HL-60 (cell line): ENCODE results near the gene CACYBP.

Source experiments
- DNase-seq, 2 experiments: peaks; one replicate each; pipeline ENCODE4 v3.0.0-alpha.2; 2010 to 2020; ENCODE audit warnings: low read depth in 1 of 2, low spot score in 1 of 2
- H3K27ac ChIP-seq: fragments of 250-450 bp; sonication (Bioruptor Pico); replicated peaks from 2 replicates; pipeline ENCODE4 v1.5.1; 2020; ENCODE audit warnings: mild to moderate bottlenecking, moderate library complexity
- H3K27me3 ChIP-seq: fragments of 250-450 bp; sonication (Bioruptor Pico); 2 replicates; pipeline ENCODE4 v1.5.1; 2021; ENCODE audit warnings: mild to moderate bottlenecking, moderate library complexity; ENCODE audit not compliant: insufficient read depth, poor library complexity, severe bottlenecking
- H3K4me3 ChIP-seq: replicated peaks from 2 replicates; pipeline ENCODE4 v1.5.1; 2011; ENCODE audit warnings: mild to moderate bottlenecking, control low read depth, low read length; ENCODE audit not compliant: insufficient read depth
- GABPA ChIP-seq: IDR thresholded peaks from 2 replicates; pipeline ENCODE4 v1.6.1; 2012; ENCODE audit warnings: low read depth
- POLR2AphosphoS5 ChIP-seq: IDR thresholded peaks from 2 replicates; pipeline ENCODE4 v1.6.1; 2012; ENCODE audit warnings: low read depth
- REST ChIP-seq: IDR thresholded peaks from 2 replicates; pipeline ENCODE4 v1.6.1; 2012; ENCODE audit warnings: low read depth; ENCODE audit not compliant: insufficient replicate concordance
- SPI1 ChIP-seq: IDR thresholded peaks from 2 replicates; pipeline ENCODE4 v1.6.1; 2012; ENCODE audit warnings: low read depth, mild to moderate bottlenecking, borderline replicate concordance
- TF ChIP-seq, protein P1 (sequence below): IDR thresholded peaks from one replicate; pipeline ENCODE4 v1.5.1; 2011; ENCODE audit warnings: low read length, control low read depth, inconsistent platforms; ENCODE audit not compliant: insufficient read depth

CACYBP gene

DNA sequence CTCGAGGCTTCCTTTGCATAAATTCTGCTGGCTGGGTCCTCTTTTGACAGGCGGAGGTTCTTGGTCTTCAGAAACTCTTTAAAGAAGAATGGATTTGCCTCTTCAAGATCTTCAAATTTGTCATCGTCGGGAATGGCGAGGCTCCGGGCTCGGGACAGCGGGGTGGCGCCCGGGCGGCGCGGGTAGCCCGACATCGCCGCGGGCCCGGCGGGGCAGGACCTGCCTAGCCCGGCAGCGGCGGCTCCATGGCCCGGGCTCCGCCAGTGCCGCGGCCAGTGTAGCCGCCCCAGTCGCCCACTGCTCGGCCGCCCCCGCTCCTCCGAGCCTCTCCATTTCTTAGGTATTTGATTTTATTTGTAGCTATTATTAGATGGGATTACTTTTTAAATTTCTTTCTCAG, 45.8 kb downstream of the CACYBP start:
- TF ChIP-seq, protein P1, sequence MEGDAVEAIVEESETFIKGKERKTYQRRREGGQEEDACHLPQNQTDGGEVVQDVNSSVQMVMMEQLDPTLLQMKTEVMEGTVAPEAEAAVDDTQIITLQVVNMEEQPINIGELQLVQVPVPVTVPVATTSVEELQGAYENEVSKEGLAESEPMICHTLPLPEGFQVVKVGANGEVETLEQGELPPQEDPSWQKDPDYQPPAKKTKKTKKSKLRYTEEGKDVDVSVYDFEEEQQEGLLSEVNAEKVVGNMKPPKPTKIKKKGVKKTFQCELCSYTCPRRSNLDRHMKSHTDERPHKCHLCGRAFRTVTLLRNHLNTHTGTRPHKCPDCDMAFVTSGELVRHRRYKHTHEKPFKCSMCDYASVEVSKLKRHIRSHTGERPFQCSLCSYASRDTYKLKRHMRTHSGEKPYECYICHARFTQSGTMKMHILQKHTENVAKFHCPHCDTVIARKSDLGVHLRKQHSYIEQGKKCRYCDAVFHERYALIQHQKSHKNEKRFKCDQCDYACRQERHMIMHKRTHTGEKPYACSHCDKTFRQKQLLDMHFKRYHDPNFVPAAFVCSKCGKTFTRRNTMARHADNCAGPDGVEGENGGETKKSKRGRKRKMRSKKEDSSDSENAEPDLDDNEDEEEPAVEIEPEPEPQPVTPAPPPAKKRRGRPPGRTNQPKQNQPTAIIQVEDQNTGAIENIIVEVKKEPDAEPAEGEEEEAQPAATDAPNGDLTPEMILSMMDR: no peak
- H3K27me3 ChIP-seq: no peaks in the 10 kb centered on the region
- H3K27ac ChIP-seq: no peak overlapping the region
- no peak overlapping the region for H3K4me3 ChIP-seq
- DNase-seq: no peak

DNA sequence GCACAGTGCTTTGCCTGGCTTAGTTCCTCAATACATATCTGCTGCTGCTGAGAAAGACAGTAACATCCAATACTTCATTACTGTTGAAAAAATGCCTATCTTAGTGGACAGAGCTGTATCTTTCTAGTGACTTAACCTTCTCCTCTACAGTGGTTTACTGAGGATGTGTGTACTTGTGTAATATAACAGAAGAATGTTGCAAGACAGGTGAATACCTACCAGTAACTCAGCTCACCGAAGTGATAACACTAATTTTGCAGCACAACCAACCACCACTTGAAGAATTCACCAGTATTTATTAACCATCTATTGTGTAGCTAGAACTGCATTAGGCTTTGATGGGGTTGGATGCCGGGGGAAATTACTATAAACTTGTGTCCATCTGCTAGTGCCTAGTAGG, 51.2 kb downstream of the CACYBP start:
- H3K4me3 ChIP-seq: no peak overlapping the region
- TF ChIP-seq, protein P1: no peak
- TF ChIP-seq SPI1: no peak
- TF ChIP-seq GABPA: no peak
- no peak for TF ChIP-seq REST
- no peak for TF ChIP-seq POLR2AphosphoS5
- H3K27ac ChIP-seq: no peak overlapping the region
- no peak for DNase-seq
- no peaks in the 10 kb centered on the region for H3K27me3 ChIP-seq

DNA sequence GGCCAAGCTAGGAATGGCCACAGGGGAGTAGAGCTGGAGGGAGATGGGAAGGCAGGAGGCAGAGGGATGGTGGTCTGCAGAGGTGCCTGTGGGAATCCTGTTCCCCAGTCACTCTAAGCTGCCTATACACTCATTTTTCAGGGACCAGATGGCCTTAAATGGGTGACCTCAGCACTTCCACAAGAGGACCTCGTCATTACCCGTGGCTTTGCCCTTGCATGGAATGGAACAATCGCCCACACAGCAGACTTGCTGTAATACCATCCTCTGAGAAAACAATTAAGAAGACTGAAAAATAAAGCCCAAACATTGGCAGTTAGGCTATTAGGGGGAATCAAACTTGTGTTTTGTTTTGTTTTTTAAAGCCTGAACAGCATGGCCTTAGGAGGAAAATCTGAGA, 55.0 kb downstream of the CACYBP start:
- H3K27me3 ChIP-seq: no peaks in the 10 kb centered on the region
- H3K27ac ChIP-seq: no peak overlapping the region
- no peak overlapping the region for H3K4me3 ChIP-seq
- TF ChIP-seq POLR2AphosphoS5 (no peak), GABPA (no peak), SPI1 (no peak), REST (no peak)
- TF ChIP-seq, protein P1: no peak
- DNase-seq: no peak
